ENCODE results near the gene TRAPPC10.

Gene TRAPPC10

DNA sequence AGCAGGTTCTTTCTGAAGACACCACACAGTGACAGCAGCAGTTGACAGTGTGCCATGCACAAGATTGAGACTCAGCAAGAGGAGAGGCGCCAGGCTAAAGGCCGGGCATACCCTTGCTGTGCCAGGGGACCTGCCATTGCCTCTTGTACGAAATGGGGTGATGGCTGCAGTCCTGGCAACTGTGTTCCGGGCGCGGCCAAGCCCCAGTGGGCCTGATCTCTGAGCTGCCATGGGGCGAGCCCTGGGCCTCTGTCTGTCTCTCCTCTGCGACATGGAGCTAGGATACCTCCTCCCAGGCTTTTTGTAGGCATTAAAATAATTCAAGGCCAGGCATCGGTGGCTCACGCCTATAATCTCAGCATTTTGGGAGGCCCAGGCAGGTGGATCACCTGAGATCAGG, 9.6 kb upstream of the TRAPPC10 start:
- DNase-seq (ENCODE audit: low read depth): no peak

DNA sequence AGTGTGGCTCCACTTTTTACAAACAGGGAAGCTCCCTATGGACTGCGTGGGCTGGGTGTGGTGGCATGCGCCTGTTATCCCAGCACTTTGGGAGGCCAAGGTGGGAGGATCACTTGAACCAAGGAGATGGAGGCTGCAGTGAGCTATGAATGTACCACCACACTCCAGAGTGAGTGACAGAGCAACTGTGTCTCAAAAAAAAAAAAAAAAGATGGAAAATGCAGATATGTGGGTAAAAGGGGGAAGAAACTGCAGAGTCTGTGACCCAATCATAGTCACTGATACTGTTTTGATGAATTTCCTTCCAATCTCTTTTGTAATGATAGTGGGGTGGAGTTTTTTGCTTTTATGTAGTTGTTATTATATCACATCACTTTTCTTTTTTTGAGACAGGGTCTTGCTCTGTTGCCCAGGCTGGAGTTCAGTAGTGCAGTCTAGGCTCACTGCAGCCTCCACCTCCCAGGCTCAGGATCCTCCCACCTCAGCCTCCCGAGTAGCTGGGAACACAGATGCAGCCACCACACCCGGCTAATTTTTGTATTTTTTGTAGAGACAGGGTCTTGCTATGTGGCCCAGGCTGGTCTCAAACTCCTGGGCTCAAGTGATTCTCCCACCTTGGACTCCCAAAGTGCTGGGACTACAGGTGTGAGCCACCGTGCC, 8.7 kb upstream of the TRAPPC10 start:
- no peak for DNase-seq (ENCODE audit: low read depth)

DNA sequence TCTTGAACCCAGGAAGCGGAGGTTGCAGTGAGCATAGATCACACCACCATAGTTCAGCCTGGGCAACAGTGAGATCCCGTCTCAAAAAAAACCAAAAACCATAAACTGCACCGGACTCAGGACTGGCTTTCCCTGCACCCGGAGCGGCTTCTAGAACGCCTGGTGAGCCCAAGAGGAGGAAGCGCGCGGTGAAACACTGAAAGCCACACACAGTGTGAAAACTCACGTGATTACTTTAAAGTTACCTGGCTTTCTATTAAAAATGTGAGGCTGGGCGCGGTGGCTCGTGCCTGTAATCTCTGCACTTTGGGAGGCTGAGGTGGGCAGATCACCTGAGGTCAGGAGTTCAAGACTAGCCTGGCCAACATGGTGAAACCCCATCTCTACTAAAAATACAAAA, 7.0 kb upstream of the TRAPPC10 start:
- DNase-seq (ENCODE audit: low read depth): no peak

DNA sequence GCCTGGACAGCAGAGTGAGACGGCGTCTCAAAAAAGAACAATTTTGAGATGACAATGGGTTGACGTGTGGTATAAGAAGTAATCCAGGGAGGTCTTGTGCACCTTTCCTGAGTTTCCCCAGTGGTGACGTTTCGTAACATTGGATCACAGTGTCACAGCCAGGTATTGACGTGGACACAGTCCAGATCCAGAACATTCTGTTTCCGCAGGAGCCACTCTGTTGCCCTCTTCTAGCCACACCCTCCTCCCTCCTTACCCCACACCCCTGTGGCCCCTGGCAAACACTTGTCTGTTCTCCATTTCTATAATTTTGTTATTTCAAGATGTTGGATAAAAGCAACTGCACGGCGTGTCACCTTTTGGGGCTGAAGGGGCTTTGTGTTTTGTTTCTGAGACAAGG, 6.5 kb upstream of the TRAPPC10 start:
- DNase-seq (ENCODE audit: low read depth): no peak

DNA sequence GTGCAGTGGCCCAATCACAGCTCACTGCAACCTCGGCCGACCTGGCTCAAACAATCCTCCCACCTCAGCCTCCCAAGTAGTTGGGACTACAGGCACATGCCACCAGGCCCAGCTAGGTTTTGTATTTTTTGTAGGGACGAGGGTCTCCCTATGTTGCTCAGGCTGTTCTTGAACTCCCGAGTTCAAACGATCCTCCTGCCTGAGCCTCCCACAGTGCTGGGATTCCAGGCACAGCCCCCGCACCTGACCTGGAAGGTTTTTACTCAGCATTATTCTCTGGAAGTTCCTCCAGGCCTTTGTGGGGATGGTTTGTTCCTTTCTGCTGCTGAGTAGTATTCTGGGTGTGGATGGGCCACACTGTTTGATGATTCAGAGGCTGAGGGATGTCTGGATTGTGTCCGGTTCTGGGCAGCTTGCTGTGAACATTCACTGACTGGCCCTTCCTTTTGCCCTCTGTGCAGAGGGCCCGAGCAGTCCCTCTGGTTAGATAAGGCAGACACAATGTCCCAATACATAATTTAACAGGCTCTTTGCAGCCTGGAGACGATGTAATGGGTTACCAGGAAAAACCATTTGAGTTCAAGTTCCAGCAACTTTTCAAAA, 6.0 kb upstream of the TRAPPC10 start:
- no peak for DNase-seq (ENCODE audit: low read depth)

DNA sequence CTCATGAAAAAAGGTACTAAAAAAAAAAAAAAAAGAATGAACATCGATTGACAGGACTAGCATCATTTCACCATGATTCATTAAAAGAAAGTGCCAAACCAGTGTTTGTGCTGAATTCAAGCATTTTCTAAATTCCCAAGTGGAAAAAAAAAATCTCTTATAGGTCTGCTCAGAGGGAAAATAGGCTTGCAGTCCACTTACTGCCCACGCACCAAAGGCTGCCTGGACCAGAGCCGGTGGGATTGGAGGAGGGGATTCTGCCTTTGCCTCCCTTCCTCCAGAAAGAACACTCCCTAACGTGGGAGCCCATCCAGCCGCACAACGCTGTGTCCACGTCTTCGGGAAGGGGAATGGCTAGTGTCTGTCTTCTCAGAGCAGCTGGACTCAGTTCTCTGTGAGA, 5.5 kb upstream of the TRAPPC10 start:
- no peak for DNase-seq (ENCODE audit: low read depth)

DNA sequence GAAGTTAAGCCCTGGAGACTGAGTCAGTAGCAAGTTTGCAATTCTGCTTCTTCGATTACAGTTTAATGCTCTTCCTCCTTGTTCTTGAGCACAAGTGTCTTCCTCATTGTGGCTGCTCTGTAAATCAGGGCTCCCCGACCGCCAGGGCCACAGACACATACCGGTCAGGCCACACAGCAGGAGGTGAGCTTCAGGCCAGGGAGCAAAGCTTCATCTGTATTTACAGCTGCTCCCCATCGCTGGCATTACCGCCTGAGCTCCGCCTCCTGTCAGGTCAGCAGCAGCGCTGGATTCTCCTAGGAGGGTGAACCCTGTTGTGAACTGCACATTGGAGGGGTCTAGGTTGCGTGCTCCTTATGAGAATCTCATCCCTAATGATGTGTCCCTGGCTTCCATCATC, 1.7 kb upstream of the TRAPPC10 start:
- DNase-seq (ENCODE audit: low read depth): no peak

DNA sequence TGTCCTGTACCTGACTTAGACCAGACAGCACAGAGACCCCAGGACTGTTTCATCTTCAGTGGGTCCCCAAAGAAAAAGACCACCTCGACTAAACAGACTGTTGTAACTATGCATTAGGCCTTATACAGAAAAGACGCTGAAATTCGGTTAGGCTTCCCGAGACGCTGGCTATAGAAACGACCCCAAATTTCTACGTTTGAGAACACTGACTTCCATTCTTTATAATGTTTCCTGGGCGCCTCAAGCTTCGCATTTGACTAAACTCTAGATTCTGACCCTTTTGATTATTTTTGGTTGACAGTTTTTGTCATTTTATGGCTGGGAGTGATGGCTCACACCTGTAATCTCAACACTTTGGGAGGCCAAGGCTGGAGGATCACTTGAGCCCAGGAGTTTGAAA, 986 bp upstream of the TRAPPC10 start:
- DNase-seq (ENCODE audit: low read depth): no peak

DNA sequence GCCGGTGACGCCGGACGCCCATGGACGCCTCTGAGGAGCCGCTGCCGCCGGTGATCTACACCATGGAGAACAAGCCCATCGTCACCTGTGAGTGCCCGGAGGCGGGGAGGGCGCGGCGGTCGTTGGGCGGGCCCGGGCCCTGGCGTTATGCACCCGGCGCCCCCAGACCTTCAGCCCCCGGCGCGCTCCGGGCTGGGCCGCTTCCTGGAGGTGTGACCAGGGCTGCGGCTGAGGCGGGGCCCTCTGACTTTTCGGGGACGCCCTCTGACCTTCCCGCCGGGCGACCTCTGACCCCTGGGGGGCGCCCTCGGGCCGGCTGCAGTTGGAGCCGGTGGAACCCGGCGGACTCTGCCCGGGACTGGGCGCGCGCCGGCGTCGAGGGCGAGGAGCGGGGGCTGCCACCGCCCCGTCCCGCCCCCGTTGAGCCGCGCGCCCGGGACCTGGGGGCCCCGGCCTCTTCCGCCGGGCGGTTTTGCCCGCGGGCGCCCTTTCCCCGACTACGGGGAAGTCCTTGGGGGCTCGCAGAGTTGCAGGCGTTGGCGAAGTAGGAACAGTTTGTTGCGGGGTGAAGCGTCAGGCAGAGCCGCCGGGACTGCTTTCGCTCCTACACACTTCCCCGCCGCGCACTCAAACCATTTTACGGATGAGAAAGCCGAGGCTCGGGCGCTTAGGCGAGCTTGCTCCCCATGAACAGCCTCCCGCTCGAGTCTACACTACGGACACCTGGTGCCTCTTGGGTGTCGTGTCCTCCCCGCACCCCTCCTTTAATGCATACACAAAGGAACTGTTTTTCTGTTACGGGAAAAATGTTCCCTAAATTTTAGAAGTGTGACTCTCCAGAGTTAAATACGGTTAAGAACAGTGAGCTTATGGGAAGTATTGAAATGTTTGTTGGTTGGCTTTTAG, 618 bp downstream of the TRAPPC10 start:
- peak; percentile 72 for DNase-seq (ENCODE audit: low read depth)

DNA sequence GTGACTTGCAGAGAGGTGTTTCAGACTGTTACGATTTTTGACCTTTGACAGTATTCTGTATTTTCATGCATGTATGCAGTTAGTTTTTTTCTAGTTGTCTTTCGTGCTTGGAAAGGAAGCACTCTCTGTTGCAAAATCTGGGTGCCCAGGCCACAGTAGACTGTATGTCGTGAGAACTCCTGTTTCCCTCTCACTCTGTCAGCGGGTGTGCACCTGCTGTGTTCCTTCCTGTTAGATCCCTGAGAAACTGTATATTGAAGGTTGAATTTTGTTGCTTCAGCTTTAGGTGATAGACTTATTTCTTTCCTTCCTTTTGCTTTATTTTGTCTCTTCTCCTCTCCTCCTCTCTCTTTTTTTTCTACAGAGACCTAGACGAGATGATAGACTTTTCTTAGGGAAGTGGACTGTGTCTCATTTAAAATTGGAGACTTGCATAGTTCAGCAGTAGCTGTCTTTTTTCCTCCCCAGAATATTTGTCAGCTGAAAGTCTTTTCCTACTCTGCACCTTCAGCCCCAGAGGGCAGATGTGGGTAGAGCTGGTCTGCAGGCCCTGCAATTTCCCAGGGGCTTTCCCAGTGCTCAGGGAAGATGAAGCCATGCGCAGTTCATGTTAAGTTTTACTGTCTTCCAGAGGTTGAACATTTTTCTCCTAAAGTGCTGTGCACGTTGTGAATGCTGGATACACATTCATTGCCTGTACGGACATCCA, 1.4 kb downstream of the TRAPPC10 start:
- DNase-seq (ENCODE audit: low read depth): no peak

DNA sequence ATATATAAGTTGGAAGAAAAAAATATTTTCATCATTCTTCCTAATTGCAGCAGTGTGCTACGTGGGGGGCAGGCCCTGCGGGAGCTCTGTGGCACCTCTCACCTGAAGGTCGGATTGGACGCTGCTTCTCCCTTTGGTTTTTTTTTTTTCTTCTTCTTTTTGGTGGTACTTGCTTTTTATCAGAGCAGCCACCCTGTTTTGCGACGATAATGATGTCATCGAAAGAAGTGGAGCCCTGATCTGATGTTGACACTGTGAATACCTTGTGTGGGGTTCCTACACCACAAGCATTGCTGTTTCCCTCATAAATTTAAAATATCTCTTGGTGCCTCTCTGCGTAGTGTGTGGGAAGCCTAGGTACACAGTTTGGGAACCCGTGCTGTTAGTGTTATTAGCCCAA, 5.5 kb downstream of the TRAPPC10 start:
- no peak for DNase-seq (ENCODE audit: low read depth)

DNA sequence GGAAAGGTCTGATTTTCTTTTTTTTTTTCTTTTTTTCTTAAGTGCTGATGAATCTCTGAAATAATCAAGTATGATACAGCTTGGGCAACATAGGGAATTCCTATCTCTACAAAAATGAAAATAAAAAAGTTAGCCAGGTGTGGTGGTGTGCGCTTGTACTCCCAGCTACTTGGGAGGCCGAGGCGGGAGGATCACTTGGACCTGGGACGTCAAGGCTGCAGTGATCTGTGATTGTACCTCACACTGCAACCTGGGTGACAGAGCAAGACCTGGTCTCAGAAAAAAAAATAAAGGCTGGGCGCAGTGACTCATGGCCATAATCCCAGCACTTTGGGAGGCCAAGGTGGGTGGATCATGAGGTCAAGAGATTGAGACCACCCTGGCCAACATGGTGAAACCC, 6.0 kb downstream of the TRAPPC10 start:
- DNase-seq (ENCODE audit: low read depth): no peak

DNA sequence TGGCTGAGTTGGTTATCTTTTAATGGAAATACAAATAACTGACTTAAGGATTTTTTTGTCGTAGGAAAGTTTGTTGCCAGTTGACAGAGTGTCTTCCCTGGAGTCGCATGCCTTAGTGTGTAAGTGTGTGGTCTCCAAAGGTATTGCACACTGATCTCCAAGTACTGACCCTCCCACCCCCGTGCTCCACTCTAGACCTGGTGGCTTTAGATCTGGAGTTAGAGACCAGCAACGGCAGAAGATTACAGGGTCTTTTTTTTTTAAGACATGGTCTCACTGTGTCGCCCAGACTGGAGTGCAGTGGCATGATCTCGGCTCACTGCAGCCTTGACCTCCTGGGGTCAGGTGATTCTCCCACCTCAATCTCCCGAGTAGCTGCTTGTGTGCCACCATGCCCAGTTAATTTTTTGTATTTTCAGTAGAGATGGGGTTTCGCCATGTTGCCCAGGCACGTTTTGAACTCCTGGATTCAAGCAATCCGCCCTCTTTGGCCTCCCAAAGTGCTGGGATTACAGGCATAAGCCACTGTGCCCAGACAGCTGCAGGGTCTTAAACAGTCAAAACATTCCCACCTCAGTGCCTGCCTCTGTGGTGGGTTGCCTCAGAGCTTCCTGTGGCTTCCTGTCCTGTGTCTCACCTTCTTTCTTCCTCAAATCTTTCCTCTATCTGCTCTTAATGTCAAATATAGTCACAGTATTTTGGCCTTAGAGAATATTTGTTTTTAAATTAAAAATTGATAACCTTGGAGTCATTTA, 6.9 kb downstream of the TRAPPC10 start:
- DNase-seq (ENCODE audit: low read depth): no peak

DNA sequence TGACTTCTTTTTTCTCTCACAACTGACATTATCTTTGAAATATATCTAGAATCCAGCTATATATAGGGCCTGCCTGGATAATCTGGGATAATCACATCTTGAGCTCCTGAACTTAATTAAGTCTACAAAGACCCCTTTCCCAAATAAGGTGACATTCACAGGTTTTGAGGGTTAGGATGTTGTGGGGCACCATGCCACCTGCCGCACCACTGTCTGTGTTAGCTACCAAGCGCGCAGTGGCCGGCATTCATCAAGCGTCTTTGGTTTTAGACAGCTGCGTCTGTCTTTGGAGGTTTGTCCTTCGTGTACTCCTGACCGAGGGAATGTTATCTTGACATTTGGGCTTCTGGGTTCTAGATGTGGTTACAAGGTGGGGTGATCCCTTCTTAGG, 7.5 kb downstream of the TRAPPC10 start:
- DNase-seq (ENCODE audit: low read depth): no peak

DNA sequence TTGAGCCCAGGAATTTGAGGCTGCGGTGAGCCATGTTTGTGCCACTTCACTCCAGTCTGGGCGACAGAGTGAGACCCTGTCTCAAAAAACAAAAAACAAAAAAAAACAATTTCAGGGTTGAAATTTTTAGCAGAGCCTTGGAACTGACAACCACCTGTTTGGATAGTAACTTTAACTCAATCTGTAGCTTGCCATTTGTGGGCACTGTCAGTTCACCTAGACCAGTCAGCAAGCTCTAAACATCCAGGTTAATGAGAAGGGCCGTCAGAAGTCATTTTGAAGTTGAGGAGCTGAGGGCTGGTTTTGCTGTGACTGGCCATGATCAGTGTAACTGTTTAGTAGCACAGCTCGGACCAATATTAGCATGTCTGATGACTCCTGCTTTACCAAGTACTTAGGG, 8.4 kb downstream of the TRAPPC10 start:
- no peak for DNase-seq (ENCODE audit: low read depth)

DNA sequence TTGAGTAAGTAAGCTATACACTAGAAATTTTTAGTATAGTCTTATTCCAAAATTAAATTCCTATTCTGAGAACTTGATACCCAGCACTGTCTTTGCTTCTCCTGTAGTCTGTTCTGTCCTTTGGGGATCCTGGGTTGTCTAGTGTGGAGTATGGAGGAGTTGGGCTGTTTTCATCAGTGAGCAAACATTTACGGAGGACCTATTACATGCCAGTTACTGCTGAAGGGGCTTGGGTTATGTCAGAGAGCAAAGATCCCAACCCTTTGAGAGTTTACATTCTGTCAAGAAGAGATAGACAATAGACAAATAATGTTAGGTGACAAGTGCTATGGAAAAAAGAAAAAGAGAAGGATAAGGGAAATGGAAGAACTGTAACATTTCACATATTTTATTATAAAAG, 9.0 kb downstream of the TRAPPC10 start:
- no peak for DNase-seq (ENCODE audit: low read depth)

DNA sequence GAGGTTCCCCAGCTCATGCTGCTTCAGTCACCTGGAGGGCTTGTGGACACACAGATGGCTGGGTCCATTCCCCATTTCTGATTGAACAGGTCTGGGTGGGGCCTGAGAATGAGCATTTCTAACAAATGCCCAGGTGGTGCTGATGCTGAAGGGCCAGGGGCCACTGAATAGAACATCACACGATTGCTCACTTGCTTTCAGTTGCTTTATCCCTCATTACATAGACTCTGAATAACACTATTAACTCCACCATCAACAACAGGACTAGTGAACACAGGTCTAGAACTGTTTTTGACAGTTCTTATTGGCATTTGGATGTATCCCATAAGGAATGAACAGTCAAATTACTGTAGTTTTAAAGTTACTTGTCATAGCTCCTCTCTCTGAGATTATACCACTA, 12.1 kb downstream of the TRAPPC10 start:
- no peak for DNase-seq (ENCODE audit: low read depth)

DNA sequence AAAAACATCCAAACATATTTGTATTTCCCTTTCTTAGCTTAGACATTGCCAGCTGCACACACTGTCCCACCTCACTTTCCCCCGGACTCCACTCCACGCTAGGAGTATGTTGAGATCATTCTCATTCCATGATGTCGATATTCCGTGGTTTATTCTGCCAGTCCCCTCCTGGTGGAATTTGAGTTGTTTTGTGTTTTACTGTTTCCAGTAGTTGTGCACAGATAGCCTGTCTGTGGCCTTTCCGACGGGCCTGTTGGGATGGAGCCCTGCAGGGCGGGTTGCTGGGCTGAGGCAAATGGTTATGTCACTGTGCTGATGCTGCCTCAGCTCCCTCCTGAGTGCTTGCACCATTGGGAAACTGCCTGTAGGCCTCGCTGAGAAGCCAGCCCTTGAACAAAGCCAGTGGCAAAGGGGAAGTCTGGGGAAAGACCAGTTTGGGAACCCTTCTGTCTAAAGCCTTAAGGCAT, 12.8 kb downstream of the TRAPPC10 start:
- DNase-seq (ENCODE audit: low read depth): no peak

DNA sequence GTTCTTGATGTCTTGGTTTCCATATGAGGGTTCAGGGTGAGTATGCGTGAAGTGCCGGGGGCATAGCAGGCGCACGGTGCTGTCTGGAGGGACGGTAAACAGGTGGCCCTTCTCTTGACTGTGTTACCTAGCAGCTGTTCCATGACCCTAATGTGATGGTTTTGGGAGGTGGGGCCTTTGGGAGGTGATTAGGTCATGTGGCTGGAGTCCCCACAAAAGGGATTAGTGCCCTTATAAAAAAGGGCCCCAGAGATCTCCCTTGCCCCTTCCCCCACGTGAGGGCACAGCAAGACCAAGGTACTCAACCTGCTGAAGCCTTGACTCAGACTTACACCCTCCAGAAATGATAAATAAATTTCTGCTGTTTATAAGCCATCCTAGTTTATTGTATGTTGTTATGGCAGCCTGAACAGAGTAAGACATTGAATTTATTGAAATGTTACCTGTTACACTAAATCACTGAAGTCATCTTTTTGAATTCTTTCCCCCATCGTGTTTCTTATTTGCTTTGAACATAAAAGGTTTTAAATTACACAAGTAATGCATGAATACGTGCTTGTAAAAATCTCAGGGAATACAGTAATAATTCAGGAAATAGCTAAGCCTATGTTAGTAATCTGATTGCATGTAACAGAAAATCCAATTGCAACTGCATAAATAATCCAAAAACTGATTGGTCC, 15.6 kb downstream of the TRAPPC10 start:
- DNase-seq (ENCODE audit: low read depth): no peak

DNA sequence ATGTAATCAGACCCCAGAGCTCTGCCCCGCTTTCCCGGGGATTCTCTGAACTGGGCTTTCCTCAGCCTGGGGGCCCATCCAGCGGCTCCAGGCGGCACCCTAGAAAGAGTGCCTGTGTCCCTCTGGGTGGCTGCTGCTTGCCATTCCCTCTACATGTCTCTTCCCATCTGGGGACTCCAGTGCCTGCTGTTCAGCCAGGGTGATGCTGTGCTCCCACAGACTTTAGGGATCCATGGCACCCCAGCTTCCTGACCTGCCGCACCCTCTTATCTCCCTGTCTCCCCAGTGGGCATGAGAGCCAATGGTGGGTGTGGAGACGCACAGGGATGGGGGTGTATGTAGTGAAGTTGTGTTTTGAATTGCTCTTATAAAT, 16.2 kb downstream of the TRAPPC10 start:
- no peak for DNase-seq (ENCODE audit: low read depth)

DNA sequence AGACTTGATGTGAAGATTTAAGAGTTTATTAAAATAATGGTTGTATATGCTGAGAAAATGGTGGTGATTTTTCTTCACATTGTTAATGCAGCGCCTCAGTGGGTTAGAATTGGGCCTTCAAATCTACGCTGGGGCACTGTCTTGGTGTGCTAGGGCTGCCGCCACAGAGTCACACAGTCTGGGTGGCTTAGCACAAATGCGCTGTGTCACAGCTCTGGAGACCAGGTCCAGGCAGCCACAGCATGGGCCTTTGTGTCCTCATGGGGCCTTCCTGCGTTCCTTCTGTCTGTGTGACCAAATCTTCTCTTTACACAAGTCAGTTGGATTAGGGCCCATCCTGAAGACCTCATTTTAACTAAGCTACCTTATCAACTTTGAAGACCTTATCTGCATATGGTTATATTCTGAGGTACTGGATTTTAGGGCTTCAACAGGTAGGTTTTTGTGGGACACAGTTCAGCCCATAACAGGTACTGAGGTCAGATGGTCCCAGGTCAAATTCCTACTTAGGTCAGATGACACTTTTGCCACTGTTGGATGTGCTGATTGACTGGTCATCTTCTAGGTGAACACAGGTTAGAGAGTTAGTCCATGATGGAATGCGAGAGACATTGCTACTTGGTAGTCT, 17.5 kb downstream of the TRAPPC10 start:
- no peak for DNase-seq (ENCODE audit: low read depth)
